HG02623 (cell line): ENCODE results near the gene ANKMY2.
"Not testable (repeated sequence)": the region's sequence is repeated elsewhere in the genome, so short reads cannot be mapped to it uniquely, and the experiment has no call there.

Experiments used
- ATAC-seq: cut with Tn5 transposase; IDR thresholded peaks from one replicate; pipeline ENCODE4 v1.9.1; 2021; ENCODE audit warnings: moderate library complexity; ENCODE audit not compliant: unreplicated experiment

The ANKMY2 gene

DNA sequence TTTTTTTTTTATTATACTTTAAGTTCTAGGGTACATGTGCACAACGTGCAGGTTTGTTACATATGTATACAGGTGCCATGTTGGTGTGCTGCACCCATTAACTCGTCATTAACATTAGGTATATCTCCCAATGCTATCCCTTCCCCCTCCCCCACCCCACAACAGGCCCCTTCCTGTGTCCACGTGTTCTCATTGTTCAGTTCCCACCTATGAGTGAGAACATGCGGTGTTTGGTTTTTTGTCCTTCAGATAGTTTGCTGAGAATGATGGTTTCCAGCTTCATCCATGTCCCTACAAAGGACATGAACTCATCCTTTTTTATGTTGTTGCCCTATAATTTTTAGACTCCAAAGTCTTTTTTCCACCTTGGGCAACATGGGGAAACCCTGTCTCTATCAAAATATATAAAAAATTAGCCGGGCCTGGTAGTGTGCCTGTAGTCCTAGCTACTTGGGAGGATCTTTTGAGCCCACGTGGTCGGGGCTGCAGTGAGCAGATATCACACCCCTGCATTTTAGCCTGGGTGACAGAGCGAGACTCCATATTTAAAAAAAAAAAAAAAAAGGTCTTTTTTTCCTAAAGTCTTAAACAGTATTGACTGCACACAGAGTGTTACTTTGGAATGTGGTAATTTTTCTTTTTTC is 14.4 kb upstream of the ANKMY2 start:
- not testable (repeated sequence) for ATAC-seq

- ATAC-seq: no peak
Observed at GRCh38 chr7:16657656-16658279, 12.2 kb upstream of the ANKMY2 start.

- ATAC-seq: no peak
Observed at GRCh38 chr7:16656141-16656540, 10.6 kb upstream of the ANKMY2 start.

DNA sequence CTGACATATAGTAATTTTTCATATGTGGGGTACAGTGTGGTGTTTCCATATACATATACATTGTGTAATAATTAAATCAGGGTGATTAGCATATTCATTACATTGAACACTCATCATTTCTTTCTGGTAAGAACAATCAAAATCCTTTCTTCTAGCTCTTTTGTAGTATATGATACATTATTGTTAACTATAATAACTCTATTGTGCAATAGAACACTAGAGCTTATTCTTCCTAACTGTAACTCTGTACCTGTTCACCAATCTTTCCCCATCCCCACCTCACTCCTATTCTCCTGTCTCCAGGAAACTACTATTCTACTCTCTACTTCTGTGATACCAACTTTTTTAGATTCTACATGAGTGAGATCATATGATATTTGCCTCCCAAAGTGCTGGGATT is 9.8 kb upstream of the ANKMY2 start:
- no peak for ATAC-seq

DNA sequence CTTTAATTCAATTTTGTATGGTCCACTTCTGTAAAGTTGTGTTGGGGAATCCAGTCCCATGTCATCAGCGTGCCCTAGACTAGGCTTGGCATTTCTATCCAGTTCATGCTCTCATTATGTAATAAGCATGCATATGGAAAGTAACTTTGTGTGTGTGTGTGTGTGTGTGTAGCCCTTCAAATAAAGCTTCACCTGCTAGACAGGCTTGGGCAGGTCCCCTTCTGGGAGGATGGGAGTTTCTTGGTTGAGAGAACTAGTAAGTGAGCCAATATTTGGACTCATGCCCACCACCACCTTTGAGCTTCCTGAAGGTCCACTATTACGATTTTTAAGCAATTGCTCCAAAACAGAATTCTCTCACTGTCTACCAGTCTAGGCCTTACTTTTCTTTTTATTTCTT is 7.3 kb upstream of the ANKMY2 start:
- no peak for ATAC-seq

DNA sequence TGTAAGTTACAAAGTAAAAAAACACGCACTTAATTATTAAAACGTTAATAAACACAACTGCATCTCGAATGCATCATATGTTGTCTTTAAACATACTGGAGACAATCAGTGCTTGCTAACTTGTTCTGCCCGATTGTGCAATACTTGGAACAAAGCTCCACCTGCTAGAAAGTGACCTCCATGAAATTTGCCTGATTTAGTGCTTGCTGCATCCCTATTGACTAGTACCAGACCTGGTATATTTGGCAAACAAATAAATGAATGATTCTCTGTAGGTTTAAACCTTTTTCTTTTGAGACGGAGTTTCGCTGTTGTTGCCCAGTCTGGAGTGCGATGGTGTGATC is 6.7 kb upstream of the ANKMY2 start:
- no peak for ATAC-seq

- no peak for ATAC-seq
Observed at GRCh38 chr7:16651396-16652239, 6.1 kb upstream of the ANKMY2 start.

- ATAC-seq: no peak
Observed at GRCh38 chr7:16650266-16650665, 4.7 kb upstream of the ANKMY2 start.

DNA sequence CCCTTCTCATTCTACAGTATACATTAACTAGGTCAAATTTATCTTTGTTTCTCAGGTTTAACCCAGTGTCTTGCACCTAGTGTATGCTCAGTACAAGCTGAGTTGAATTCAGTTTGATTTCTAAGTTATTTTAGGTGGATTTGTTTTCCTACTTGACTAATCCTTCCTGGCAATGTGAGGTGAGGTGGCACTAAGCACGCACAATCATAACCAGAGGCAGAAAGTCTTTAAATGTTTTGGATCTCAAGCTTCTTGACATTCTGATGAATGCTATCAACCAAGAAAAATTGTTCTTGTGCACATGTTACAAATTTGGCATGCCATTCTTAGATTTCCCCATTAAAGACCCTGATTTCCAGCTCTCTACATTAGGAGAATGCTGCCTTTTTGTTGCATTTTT is 3.6 kb upstream of the ANKMY2 start:
- no peak for ATAC-seq

GRCh38 chr7:16648551-16648950 is 3.0 kb upstream of the ANKMY2 start:
- no peak for ATAC-seq

- ATAC-seq: no peak
Observed at GRCh38 chr7:16647435-16647960, 1.9 kb upstream of the ANKMY2 start.

DNA sequence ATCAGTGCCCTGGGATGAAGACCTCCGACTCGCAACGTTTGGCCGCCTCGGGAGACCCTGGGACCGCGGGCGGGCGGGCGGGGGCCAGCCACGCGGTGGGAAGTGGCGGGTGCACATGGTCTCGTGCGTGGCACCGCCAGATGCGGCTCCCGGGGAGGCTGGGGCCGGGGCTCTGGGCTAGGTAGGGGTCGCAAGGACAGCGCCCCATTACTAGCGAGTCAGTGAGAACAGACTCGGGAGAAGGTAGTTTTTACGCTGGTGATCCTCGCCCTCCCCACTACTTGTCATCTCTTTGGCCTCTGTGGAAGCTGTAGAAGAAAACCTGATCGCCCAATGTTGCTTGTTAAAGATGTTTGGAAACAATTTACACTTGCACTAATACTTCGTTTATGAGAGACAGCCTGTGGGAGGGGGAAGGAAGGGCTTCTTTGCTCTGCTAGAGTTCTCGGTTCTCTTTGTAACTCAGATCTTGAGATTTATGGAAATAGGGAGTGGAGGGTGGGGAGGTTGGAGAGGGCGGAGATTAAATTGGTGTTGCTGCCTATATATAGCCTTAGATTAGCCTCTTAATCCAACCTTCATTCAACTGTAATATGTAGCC is 1.0 kb upstream of the ANKMY2 start:
- ATAC-seq: no peak

DNA sequence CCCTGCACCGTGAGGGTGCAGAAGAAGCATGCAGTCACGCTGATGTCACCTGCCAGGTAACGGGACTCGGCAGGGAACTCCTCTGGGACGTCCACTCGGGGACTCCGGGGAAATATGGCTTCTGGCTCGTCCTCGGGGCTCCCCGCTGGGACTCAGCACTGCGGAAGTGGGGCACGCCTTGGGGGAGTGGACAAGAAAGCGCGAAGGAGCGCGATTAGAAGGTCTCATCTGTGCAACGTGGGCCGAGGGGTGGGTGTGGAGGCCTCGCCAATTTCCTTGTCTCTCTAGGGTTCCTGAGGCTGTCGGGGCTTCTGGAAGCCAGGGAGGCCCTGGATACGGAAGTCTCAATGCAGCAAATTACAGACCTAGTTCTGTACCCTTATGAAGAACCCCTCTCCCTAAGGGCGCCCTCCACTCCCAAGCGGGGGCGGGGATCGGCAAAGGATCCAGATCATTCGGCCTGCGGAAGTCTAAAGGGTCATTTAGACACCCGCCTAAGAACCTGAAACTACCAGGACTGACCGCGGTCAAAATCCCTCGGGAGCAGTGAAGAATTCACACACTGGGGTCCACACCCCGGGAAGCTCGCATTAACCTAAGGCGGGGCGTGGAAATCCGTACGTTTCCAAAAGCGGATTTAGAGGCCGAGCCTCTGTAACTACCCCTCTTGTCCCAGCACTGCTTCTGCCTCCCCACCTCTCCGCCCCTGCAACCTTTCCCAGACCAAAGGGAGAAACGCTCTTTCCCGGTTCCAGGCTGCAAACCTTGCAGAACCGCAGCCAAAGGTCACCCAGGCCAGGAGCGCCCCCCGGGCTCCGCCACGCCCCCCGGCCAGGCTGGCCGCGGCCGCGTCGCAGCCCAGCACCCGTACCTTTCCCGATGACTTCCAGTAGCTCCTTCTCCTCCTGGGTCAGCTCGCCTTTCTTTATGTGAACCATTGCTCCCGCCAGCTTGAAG is 640 bp downstream of the ANKMY2 start:
- ATAC-seq: no peak

DNA sequence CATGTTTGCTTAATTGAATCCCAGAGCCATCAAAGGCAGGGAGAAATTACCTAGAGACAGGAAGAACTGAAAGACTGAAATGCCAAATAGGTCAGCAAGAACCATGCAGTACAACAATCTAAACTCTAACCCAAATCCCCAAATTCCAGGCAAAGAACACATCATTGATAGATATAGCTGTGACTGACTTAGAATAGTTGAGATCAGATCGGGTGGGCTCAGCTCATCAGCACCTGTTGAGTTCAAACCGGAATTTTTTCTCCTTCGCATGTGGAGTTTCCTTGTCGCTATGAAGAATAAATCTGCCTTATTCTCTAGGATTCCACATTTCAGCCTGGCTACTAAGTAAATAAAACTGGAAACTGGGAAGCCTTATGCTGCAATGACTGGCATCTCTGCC is 1.4 kb downstream of the ANKMY2 start:
- no peak for ATAC-seq

DNA sequence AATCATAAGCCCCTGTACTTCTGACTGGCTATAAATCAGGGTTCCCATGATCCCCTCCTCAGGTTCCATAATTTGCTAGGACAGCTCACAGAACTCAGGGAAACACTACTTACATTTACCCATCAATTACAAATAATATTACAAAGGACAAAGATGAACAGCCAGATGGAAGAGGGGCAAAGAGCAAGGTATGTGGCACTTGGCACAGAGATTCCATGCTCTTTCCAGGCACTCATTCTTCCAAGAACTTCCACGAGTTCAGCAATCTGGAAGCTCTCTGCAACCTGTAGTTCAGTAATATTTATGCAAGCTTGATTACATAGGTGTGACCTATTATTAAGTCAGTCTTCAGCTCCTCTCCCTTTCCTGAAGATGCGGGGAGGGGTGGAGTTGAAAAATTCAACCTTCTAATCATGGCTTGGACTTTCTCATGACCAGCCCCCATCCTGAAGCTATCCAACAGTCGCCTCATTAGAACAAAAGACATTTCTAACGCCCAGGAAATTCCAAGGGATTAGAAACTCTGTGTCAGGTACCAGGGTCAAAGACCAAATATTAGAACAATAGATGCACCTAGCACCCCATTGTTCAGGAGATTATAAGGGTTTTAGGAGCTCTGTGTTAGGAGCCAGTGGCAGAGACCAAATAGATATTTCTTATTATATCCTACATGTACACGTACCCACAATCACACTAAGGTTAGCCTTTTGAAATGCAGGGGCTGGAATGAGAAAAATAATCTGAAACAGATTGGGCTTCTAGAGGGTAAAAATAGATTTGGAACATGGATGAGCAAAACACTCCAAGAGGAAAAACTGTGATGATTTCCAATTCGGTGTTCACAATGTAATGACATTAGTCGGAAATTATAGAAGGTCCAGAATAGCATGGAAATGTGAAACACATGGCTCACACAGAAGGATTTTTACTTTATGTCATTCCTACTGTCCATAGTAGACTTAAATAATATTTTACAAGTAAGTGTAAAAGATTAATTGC is 7.0 kb downstream of the ANKMY2 start:
- ATAC-seq: no peak

GRCh38 chr7:16637379-16637778 is 8.2 kb downstream of the ANKMY2 start:
- no peak for ATAC-seq

- no peak for ATAC-seq
Observed at GRCh38 chr7:16636555-16637101, 8.9 kb downstream of the ANKMY2 start.

GRCh38 chr7:16634271-16634738 is 11.2 kb downstream of the ANKMY2 start:
- ATAC-seq: no peak

DNA sequence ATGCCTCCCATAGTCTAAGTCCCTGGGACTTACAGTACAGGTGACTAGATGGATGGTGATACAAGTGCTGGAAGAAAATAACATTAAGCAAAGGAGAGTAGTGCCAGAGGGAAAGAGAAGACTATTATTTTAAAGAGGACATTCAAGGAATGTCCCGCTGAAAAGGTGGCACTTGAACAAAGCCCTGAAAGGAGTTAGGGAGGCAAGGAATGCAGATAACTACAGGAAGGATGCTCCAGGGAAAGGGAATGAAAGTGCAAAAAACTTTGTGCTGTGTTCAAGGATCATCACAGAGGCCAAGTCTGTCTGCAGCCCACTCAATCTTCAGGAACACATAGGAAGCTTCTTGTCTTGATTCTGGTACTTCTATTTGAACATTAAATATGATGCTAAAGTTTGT is 14.9 kb downstream of the ANKMY2 start:
- no peak for ATAC-seq
